ENCODE data around the gene HOXA7. TPM values are rescaled to one million over a fixed set of nuclear protein-coding genes. Genes with fewer than 3 reads are reported as not detected.

HOXA7 gene
- total and polyA plus RNA-seq, 2 donors (not counting 1 experiment from before 2014, with no cell fraction given), result 0.37 TPM; not detected in 1

- H4K20me1 ChIP-seq (ENCODE audit: control insufficient read depth, insufficient read depth, low read length, poor library complexity, severe bottlenecking), result peaks cover 10% of the 10 kb centered on the region
- no peak overlapping the region for H3K27ac ChIP-seq (ENCODE audit: low read length in 2 of 2)
- H3K36me3 ChIP-seq (replicated peaks in 1 of 2; ENCODE audit: control extremely low read depth in 1 of 2, control insufficient read depth in 1 of 2, extremely low read depth in 1 of 2, insufficient read depth in 2 of 2, low read length in 1 of 2), result no peaks in the 10 kb centered on the region
- H3K9ac ChIP-seq (ENCODE audit: low read length), result no peak overlapping the region
- Mint-ChIP-seq H3K4me3 (peak overlapping the region; percentile 23), H3K4me1 (peaks cover 38% of the 10 kb centered on the region), H3K27ac (peak overlapping the region; percentile 87), H3K9me3 (ENCODE audit: insufficient read depth) (no peaks in the 10 kb centered on the region), H3K27me3 (peaks cover 71% of the 10 kb centered on the region)
- ATAC-seq (ENCODE audit: low read depth) (no peak), DNase-seq (peak; percentile 45)
- H3K9me3 ChIP-seq (ENCODE audit: control extremely low read depth in 1 of 3, control insufficient read depth in 2 of 3, insufficient read depth in 1 of 3, low read length in 2 of 3), result peaks cover 0 to 81% (median 18%) of the 10 kb centered on the region in 3 donors
- POLR2A ChIA-PET, result interaction anchor here (0.6 to 1.5 kb wide), 2 partner anchors 35 to 1301 kb away, joined by 3 to 4 read pairs; no protein-coding TSS in a partner anchor
- H3K79me2 ChIP-seq (ENCODE audit: control insufficient read depth, insufficient read depth, low read length), result no peaks in the 10 kb centered on the region
- peaks cover 62 to 74% of the 10 kb centered on the region in 2 donors for H3K4me1 ChIP-seq (ENCODE audit: control insufficient read depth in 2 of 2, insufficient read depth in 2 of 2, low read length in 2 of 2)
- intact Hi-C loops (cut with micrococcal nuclease), result loop anchor here (2.0 kb wide), 2 partner anchors 84 to 1300 kb away; no protein-coding TSS in a partner anchor
- H3K27me3 ChIP-seq (replicated peaks in 1 of 4; ENCODE audit: control extremely low read depth in 1 of 4, control insufficient read depth in 3 of 4, insufficient read depth in 4 of 4, low read length in 3 of 4), result peaks cover 1 to 94% (median 79%) of the 10 kb centered on the region in 4 experiments
- no peak overlapping the region for H3K4me3 ChIP-seq (ENCODE audit: control extremely low read depth in 1 of 5, extremely low read depth in 1 of 5, insufficient read depth in 1 of 5, low read depth in 2 of 5, low read length in 4 of 5)
- TF ChIP-seq EZH2 (IDR thresholded peaks at IDR 0.05; ENCODE audit: borderline replicate concordance, insufficient read depth, low read depth, low read length, poor library complexity, severe bottlenecking) (no peak), CTCF (IDR thresholded peaks at IDR 0.05) (no peak)
- CTCF ChIA-PET, result interaction anchor here (0.7 to 2.0 kb wide), 6 partner anchors 11 to 1303 kb away, joined by 3 to 7 read pairs (median 4); no protein-coding TSS in a partner anchor
- 9% methylated on average over 19 of the region's 30 CpGs for WGBS (ENCODE audit: insufficient coverage)
- H3K4me2 ChIP-seq (replicated peaks; ENCODE audit: low read depth, low read length, poor library complexity, severe bottlenecking), result no peak overlapping the region
- no peak overlapping the region for H2AFZ ChIP-seq (ENCODE audit: insufficient read depth, low read depth, low read length, poor library complexity, severe bottlenecking)
These were observed 634 bp upstream of the HOXA7 start for GRCh38 chr7:27156916-27157701.

Measured in B cell (primary cell).